Measurements from ENCODE around the gene CXADR. TPM values are rescaled to one million over a fixed set of nuclear protein-coding genes. Genes with fewer than 3 reads are reported as not detected.

The CXADR gene
- total RNA-seq, 1 experiment from 2014 or later = 24.7 TPM

DNA sequence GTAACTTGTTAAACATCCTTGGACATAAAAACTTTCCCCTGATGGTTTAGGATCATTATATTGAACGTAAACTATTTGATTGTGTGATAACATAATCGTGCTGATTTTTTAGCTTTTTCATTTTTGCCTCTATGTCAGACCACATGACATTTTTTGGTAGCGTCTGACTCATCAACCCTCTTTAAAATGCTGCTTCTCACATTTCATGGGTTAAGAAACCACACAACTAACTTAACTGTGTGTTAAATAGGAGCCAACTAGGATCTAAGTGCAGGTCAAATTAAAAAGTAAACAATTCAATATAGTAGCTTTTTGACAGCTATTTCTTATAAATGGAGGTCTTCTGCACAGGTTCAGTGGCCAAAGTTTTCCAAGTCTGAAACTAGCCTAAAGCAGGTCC is 90.0 kb downstream of the CXADR start:
- ATAC-seq = no peak
- no peaks in the 10 kb centered on the region for H3K27me3 ChIP-seq (ENCODE audit: control insufficient read depth, insufficient read depth, low read length)
- H3K27ac ChIP-seq (ENCODE audit: low read length) = no peak overlapping the region
- H3K36me3 ChIP-seq (ENCODE audit: control insufficient read depth, insufficient read depth, low read length) = peaks cover 14% of the 10 kb centered on the region
- POLR2A ChIA-PET = no interaction called here
- CTCF ChIA-PET = no interaction called here
- no peaks in the 10 kb centered on the region for H3K9me3 ChIP-seq (ENCODE audit: control insufficient read depth, insufficient read depth, low read depth, low read length)
- no peak overlapping the region for H3K4me3 ChIP-seq (ENCODE audit: low read depth in 2 of 2, low read length in 2 of 2)
- H3K4me1 ChIP-seq (ENCODE audit: control insufficient read depth, insufficient read depth, low read length) = no peaks in the 10 kb centered on the region
- no peak for DNase-seq (ENCODE audit: low read depth, low spot score)
- in situ Hi-C loops (cut with HindIII; ENCODE audit: low pct_unique_long_range_greater_than_20kb, low sequenced_read_pairs) = no loop called here
- intact Hi-C loops (cut with micrococcal nuclease; ENCODE audit: unreplicated experiment) = no loop called here
- no TSS peak for BruUV-seq (replicated peaks)
- TF ChIP-seq TCF7L2 (IDR thresholded peaks at IDR 0.05; ENCODE audit: low read depth, low read length) = no peak

DNA sequence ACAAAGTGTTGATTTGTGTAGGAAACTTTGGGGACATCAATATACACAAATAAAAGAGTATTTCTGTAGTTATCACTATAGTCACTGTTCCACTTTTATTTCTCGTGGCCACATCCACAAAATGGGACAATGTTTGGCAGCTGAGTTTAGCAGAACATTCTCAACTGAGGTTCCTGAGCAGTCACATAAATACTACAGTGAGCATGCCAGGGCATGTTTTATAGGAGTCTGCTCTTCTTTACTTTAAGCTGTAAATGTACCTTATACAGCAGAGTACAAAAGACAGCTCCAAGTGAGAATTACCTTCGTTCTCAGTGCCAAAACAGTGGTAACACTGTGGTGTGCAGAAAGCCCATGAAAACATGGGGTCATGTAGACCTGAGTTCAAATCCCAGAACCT is 94.8 kb downstream of the CXADR start:
- H3K9me3 ChIP-seq (ENCODE audit: control insufficient read depth, insufficient read depth, low read depth, low read length) = no peaks in the 10 kb centered on the region
- ATAC-seq = no peak
- in situ Hi-C loops (cut with HindIII; ENCODE audit: low pct_unique_long_range_greater_than_20kb, low sequenced_read_pairs) (no loop called here), intact Hi-C loops (cut with micrococcal nuclease; ENCODE audit: unreplicated experiment) (no loop called here)
- no peaks in the 10 kb centered on the region; the same call in 1 of the 2 replicates for H3K4me1 ChIP-seq (ENCODE audit: control insufficient read depth, insufficient read depth, low read length)
- TF ChIP-seq, protein P1, sequence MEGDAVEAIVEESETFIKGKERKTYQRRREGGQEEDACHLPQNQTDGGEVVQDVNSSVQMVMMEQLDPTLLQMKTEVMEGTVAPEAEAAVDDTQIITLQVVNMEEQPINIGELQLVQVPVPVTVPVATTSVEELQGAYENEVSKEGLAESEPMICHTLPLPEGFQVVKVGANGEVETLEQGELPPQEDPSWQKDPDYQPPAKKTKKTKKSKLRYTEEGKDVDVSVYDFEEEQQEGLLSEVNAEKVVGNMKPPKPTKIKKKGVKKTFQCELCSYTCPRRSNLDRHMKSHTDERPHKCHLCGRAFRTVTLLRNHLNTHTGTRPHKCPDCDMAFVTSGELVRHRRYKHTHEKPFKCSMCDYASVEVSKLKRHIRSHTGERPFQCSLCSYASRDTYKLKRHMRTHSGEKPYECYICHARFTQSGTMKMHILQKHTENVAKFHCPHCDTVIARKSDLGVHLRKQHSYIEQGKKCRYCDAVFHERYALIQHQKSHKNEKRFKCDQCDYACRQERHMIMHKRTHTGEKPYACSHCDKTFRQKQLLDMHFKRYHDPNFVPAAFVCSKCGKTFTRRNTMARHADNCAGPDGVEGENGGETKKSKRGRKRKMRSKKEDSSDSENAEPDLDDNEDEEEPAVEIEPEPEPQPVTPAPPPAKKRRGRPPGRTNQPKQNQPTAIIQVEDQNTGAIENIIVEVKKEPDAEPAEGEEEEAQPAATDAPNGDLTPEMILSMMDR (IDR thresholded peaks at IDR 0.05) = no peak
- no peak for TF ChIP-seq POLR2AphosphoS5 (IDR thresholded peaks at IDR 0.05; ENCODE audit: low read depth, low read length)
- TF ChIP-seq, protein P2, sequence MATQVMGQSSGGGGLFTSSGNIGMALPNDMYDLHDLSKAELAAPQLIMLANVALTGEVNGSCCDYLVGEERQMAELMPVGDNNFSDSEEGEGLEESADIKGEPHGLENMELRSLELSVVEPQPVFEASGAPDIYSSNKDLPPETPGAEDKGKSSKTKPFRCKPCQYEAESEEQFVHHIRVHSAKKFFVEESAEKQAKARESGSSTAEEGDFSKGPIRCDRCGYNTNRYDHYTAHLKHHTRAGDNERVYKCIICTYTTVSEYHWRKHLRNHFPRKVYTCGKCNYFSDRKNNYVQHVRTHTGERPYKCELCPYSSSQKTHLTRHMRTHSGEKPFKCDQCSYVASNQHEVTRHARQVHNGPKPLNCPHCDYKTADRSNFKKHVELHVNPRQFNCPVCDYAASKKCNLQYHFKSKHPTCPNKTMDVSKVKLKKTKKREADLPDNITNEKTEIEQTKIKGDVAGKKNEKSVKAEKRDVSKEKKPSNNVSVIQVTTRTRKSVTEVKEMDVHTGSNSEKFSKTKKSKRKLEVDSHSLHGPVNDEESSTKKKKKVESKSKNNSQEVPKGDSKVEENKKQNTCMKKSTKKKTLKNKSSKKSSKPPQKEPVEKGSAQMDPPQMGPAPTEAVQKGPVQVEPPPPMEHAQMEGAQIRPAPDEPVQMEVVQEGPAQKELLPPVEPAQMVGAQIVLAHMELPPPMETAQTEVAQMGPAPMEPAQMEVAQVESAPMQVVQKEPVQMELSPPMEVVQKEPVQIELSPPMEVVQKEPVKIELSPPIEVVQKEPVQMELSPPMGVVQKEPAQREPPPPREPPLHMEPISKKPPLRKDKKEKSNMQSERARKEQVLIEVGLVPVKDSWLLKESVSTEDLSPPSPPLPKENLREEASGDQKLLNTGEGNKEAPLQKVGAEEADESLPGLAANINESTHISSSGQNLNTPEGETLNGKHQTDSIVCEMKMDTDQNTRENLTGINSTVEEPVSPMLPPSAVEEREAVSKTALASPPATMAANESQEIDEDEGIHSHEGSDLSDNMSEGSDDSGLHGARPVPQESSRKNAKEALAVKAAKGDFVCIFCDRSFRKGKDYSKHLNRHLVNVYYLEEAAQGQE (IDR thresholded peaks at IDR 0.05; ENCODE audit: insufficient read depth in 1 of 2, low read depth in 2 of 2, low read length in 1 of 2) = no peak
- no peak for TF ChIP-seq SIN3A (IDR thresholded peaks at IDR 0.05; ENCODE audit: borderline replicate concordance, insufficient read depth, low read depth, low read length)
- no peak for TF ChIP-seq TCF7L2 (IDR thresholded peaks at IDR 0.05; ENCODE audit: low read depth, low read length)
- DNase-seq (ENCODE audit: low read depth, low spot score) = no peak
- no peak overlapping the region for H3K4me3 ChIP-seq (ENCODE audit: low read depth in 2 of 2, low read length in 2 of 2)
- BruUV-seq (replicated peaks) = no TSS peak
- H3K27me3 ChIP-seq (ENCODE audit: control insufficient read depth, insufficient read depth, low read length) = no peaks in the 10 kb centered on the region
- ChIA-PET CTCF (no interaction called here), POLR2A (no interaction called here)
- H3K27ac ChIP-seq (ENCODE audit: low read length) = no peak overlapping the region
- peaks cover 5% of the 10 kb centered on the region; the same call in 1 of the 2 replicates for H3K36me3 ChIP-seq (ENCODE audit: control insufficient read depth, insufficient read depth, low read length)

DNA sequence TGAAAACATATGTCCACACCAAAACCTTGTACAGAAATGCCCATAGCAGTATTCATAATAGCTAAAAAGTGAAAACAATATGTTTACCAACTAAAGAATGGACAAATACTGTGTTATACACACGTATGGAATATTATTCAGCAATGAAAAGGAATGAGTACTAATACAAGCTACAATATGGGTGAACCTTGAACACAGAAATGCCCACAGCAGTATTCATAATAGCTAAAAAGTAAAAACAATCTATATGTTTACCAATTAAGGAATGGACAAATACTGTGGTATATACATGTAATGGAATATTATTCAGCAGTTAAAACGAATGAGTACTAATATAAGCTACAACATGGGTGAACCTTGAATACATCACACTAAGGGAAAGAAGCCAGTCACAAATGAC is 96.8 kb downstream of the CXADR start:
- no peak for TF ChIP-seq TCF7L2 (IDR thresholded peaks at IDR 0.05; ENCODE audit: low read depth, low read length)
- no peak for TF ChIP-seq SIN3A (IDR thresholded peaks at IDR 0.05; ENCODE audit: borderline replicate concordance, insufficient read depth, low read depth, low read length)
- TF ChIP-seq, protein P1 (IDR thresholded peaks at IDR 0.05) = no peak
- TF ChIP-seq, protein P2 (IDR thresholded peaks at IDR 0.05; ENCODE audit: insufficient read depth in 1 of 2, low read depth in 2 of 2, low read length in 1 of 2) = no peak
- no peak for TF ChIP-seq POLR2AphosphoS5 (IDR thresholded peaks at IDR 0.05; ENCODE audit: low read depth, low read length)
- ATAC-seq = no peak
- intact Hi-C loops (cut with micrococcal nuclease; ENCODE audit: unreplicated experiment) (no loop called here), in situ Hi-C loops (cut with HindIII; ENCODE audit: low pct_unique_long_range_greater_than_20kb, low sequenced_read_pairs) (no loop called here)
- Histone ChIP-seq H3K27ac (ENCODE audit: low read length) (no peak overlapping the region), H3K4me3 (ENCODE audit: low read depth in 2 of 2, low read length in 2 of 2) (no peak overlapping the region), H3K9me3 (ENCODE audit: control insufficient read depth, insufficient read depth, low read depth, low read length) (no peaks in the 10 kb centered on the region), H3K4me1 (ENCODE audit: control insufficient read depth, insufficient read depth, low read length) (no peaks in the 10 kb centered on the region; the same call in 1 of the 2 replicates), H3K27me3 (ENCODE audit: control insufficient read depth, insufficient read depth, low read length) (no peaks in the 10 kb centered on the region), H3K36me3 (ENCODE audit: control insufficient read depth, insufficient read depth, low read length) (peaks cover 3% of the 10 kb centered on the region; the same call in 1 of the 2 replicates)
- ChIA-PET CTCF (interaction anchor here (0.5 kb wide), 1 partner anchor 223 kb away, joined by 4 read pairs; no protein-coding TSS in a partner anchor), POLR2A (interaction anchor here (0.5 kb wide), 1 partner anchor 271 kb away, joined by 9 read pairs; no protein-coding TSS in a partner anchor)
- DNase-seq (ENCODE audit: low read depth, low spot score) = no peak
- no TSS peak for BruUV-seq (replicated peaks)
